SU-DHL-6 (cell line): Measurements from ENCODE around the gene KLHL29.

Experiments
- H2AFZ ChIP-seq: fragments of 200-600 bp; sonication (generic); 2 replicates; pipeline ENCODE4 v1.6.1; 2014; ENCODE audit warnings: low read depth, mild to moderate bottlenecking, moderate library complexity, mixed read lengths, antibody characterized with exemption, low read length; ENCODE audit not compliant: severe bottlenecking
- H3F3A ChIP-seq: fragments of 200-600 bp; shearing (Covaris generic); 2 replicates; pipeline ENCODE4 v1.6.0; 2016; ENCODE audit warnings: antibody characterized with exemption, mild to moderate bottlenecking; ENCODE audit not compliant: insufficient read depth
- H3K27ac ChIP-seq: fragments of 200-600 bp; sonication (generic); 2 replicates; pipeline ENCODE4 v1.5.1; 2016; ENCODE audit warnings: low read depth, mild to moderate bottlenecking, low read length, moderate library complexity, mixed read lengths
- H3K27me3 ChIP-seq: fragments of 200-600 bp; sonication (generic), shearing (Covaris generic); 2 replicates; pipeline ENCODE4 v1.6.0; 2014; ENCODE audit warnings: mild to moderate bottlenecking, low read length
- H3K36me3 ChIP-seq: fragments of 200-600 bp; sonication (generic); 2 replicates; pipeline ENCODE4 v1.6.1; 2014; ENCODE audit warnings: mild to moderate bottlenecking, low read length, mixed read lengths
- H3K4me2 ChIP-seq: fragments of 300-600, 200-600 bp; shearing (Covaris generic), sonication (generic); 2 replicates; pipeline ENCODE4 v1.6.0; 2014; ENCODE audit warnings: low read length, low read depth, mild to moderate bottlenecking; ENCODE audit not compliant: poor library complexity, severe bottlenecking
- H3K4me3 ChIP-seq: fragments of 200-600 bp; sonication (generic); 2 replicates; pipeline ENCODE4 v1.5.1; 2014; ENCODE audit warnings: antibody characterized with exemption, low read length, mild to moderate bottlenecking, mixed read lengths; ENCODE audit not compliant: insufficient read depth, poor library complexity, severe bottlenecking
- H3K79me2 ChIP-seq: fragments of 200-600 bp; sonication (generic); 2 replicates; pipeline ENCODE4 v1.6.1; 2014; ENCODE audit warnings: mild to moderate bottlenecking, low read length, moderate library complexity; ENCODE audit not compliant: insufficient read depth
- H3K9ac ChIP-seq: fragments of 200-600 bp; sonication (generic); 2 replicates; pipeline ENCODE4 v1.7.0; 2014; ENCODE audit warnings: mild to moderate bottlenecking, low read length
- H3K9me2 ChIP-seq: fragments of 200-600 bp; sonication (generic); replicated peaks from 2 replicates; pipeline ENCODE4 v1.6.1; 2014; ENCODE audit warnings: low read length; ENCODE audit not compliant: insufficient read depth
- H3K9me3 ChIP-seq: fragments of 200-600 bp; sonication (generic); 2 replicates; pipeline ENCODE4 v1.6.1; 2014; ENCODE audit warnings: low read length, mixed read lengths; ENCODE audit not compliant: insufficient read depth
- H4K20me1 ChIP-seq: fragments of 200-600 bp; sonication (generic); 2 replicates; pipeline ENCODE4 v1.6.1; 2014; ENCODE audit warnings: low read depth, mild to moderate bottlenecking, antibody characterized with exemption, low read length, moderate library complexity, mixed read lengths
- EZH2phosphoT487 ChIP-seq: fragments of 200-600 bp; sonication (generic), shearing (Covaris generic); conservative IDR thresholded peaks from 2 replicates; pipeline ENCODE4 v1.6.1; 2018; ENCODE audit warnings: mild to moderate bottlenecking, antibody characterized with exemption, low read length, moderate library complexity, mixed read lengths
- TF ChIP-seq, protein P1 (sequence below): fragments of 200-600 bp; sonication (generic); IDR thresholded peaks from one replicate; pipeline ENCODE4 v1.5.1; 2017; ENCODE audit warnings: antibody characterized with exemption, mild to moderate bottlenecking, low read length, moderate library complexity; ENCODE audit not compliant: insufficient read depth, poor library complexity, severe bottlenecking

KLHL29 gene

DNA sequence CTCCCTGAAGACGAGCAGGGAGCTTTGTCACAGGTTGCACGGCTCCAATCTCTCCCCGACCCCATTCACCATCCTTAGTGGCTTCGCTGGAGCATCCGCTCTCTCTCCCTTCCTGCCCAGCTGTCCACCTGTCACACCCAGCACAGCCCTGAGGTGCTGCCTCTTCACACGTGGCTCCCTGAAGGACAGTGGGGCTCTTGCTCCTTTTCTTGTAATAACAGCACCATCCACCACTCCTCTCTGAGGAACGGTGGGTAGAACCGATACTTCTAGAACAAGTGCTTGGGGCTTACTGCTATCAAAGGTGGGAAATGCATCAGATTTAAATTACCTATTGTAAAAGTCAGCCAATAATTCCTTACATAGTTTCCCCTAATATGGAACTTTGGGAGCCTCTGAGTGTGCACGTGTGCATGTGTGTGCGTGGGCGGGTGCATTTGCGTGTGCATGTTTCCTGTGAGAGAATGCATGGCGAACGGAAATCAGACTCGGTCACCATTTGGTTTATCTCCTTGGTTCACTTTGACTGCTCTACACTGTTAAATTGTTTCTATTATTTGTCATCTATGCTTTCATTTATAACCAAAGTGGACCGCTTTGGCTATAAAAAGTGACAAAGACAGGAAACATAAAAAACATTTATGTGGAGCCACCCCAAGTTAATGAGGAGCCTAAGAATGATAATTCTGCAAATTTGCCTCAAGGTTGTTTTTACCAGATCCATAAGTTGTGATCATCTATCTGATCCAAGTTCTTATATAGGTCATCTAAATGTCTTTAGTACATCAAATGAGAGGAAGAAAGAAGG lies 39.1 kb downstream of the KLHL29 start:
- H3F3A ChIP-seq: no peaks in the 10 kb centered on the region
- no peak overlapping the region for H2AFZ ChIP-seq
- no peak overlapping the region for H3K4me3 ChIP-seq
- no peak overlapping the region for H3K27ac ChIP-seq
- H3K4me2 ChIP-seq: no peak overlapping the region
- TF ChIP-seq, protein P1, sequence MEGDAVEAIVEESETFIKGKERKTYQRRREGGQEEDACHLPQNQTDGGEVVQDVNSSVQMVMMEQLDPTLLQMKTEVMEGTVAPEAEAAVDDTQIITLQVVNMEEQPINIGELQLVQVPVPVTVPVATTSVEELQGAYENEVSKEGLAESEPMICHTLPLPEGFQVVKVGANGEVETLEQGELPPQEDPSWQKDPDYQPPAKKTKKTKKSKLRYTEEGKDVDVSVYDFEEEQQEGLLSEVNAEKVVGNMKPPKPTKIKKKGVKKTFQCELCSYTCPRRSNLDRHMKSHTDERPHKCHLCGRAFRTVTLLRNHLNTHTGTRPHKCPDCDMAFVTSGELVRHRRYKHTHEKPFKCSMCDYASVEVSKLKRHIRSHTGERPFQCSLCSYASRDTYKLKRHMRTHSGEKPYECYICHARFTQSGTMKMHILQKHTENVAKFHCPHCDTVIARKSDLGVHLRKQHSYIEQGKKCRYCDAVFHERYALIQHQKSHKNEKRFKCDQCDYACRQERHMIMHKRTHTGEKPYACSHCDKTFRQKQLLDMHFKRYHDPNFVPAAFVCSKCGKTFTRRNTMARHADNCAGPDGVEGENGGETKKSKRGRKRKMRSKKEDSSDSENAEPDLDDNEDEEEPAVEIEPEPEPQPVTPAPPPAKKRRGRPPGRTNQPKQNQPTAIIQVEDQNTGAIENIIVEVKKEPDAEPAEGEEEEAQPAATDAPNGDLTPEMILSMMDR: no peak
- TF ChIP-seq EZH2phosphoT487: no peak
- H4K20me1 ChIP-seq: no peaks in the 10 kb centered on the region
- H3K79me2 ChIP-seq: no peaks in the 10 kb centered on the region
- no peaks in the 10 kb centered on the region for H3K9me3 ChIP-seq
- no peaks in the 10 kb centered on the region for H3K9me2 ChIP-seq
- no peaks in the 10 kb centered on the region for H3K27me3 ChIP-seq
- H3K36me3 ChIP-seq: no peaks in the 10 kb centered on the region
- no peak overlapping the region for H3K9ac ChIP-seq

DNA sequence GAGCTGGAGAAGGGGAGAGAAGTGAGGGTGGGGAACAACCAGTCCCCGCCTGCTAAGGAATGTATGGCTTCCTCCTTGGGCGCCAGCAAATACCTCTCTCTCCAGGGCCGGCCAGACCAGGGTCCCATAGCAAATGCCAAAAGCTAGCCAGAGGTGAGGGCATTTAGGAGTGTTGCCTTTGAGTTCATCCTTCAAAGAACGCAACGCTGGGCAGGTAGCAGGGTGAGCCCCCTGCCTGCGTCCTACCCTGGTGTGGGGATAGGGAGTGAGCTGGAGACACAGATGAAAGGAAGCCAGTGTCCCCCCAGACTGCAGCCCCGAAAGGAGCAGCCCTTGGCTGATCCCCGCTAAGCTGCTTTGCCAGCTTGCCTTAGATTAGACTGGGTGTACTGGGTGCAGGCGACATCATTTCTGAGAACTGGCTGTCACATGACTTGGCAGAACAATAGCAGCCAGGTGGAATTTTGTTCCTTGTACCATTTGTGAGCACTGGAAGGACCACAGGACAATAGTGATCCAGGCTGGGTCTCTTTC lies 40.4 kb downstream of the KLHL29 start:
- H3K27me3 ChIP-seq: no peaks in the 10 kb centered on the region
- H3K79me2 ChIP-seq: no peaks in the 10 kb centered on the region
- no peaks in the 10 kb centered on the region for H3K9me2 ChIP-seq
- H3F3A ChIP-seq: no peaks in the 10 kb centered on the region
- H3K4me2 ChIP-seq: no peak overlapping the region
- no peak overlapping the region for H3K9ac ChIP-seq
- H3K36me3 ChIP-seq: no peaks in the 10 kb centered on the region
- no peak overlapping the region for H2AFZ ChIP-seq
- no peak for TF ChIP-seq EZH2phosphoT487
- TF ChIP-seq, protein P1: no peak
- no peaks in the 10 kb centered on the region for H4K20me1 ChIP-seq
- no peak overlapping the region for H3K27ac ChIP-seq
- H3K4me3 ChIP-seq: no peak overlapping the region
- H3K9me3 ChIP-seq: no peaks in the 10 kb centered on the region

DNA sequence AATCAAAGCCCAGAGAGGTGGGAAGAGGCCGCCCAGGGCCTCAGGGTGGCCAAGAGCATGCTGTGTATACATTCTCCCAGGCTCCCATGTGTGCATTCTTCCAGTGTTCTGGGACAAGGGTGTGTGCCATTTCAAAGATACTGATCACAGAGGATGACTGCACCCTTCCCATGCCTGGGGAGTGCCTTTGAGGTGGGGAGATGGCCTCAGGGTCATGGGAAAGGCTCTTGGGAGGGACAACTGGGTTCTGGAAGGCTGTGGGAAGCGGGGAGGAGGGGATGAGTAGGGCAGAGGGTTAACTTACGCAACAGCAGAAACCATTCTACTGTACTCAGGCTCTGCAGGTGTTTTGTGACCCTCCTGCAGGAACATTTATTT lies 40.9 kb downstream of the KLHL29 start:
- TF ChIP-seq, protein P1: no peak
- Histone ChIP-seq H3K9me2 (no peaks in the 10 kb centered on the region), H2AFZ (no peak overlapping the region), H3K27me3 (no peaks in the 10 kb centered on the region), H3K9ac (no peak overlapping the region), H3K4me2 (no peak overlapping the region), H3F3A (no peaks in the 10 kb centered on the region), H3K36me3 (no peaks in the 10 kb centered on the region), H3K27ac (no peak overlapping the region), H3K4me3 (no peak overlapping the region), H3K79me2 (no peaks in the 10 kb centered on the region), H4K20me1 (no peaks in the 10 kb centered on the region), H3K9me3 (no peaks in the 10 kb centered on the region)
